ENCODE measurements around the gene PCBP1. TPM values are rescaled to one million over a fixed set of nuclear protein-coding genes. Genes with fewer than 3 reads are reported as not detected.
A peak's percentile ranks its signal among the peaks of the same experiment; 100 is the strongest.

The PCBP1 gene
- polyA plus RNA-seq, 2 of the 4 experiments (the other 2 are of a cell fraction), result 86.8 to 304 TPM

GRCh38 chr2:70043252-70043875 lies 43.9 kb upstream of the PCBP1 start:
- TF ChIP-seq FOSL2 (IDR thresholded peaks at IDR 0.05) (no peak), FOSL2 (CRISPR knock-in tag; IDR thresholded peaks at IDR 0.05) (no peak), GATA3 (IDR thresholded peaks at IDR 0.05; ENCODE audit: borderline replicate concordance) (no peak), NFE2L2 (conservative IDR thresholded peaks at IDR 0.05; ENCODE audit: low read length) (no peak), MAFK (IDR thresholded peaks at IDR 0.05; ENCODE audit: partially characterized antibody) (peak; percentile 46)
- Histone ChIP-seq H3K9me3 (no peaks in the 10 kb centered on the region), H3K27ac (no peak overlapping the region), H3K4me3 (no peak overlapping the region), H3K4me1 (no peaks in the 10 kb centered on the region), H3K4me2 (no peak overlapping the region)
- ChIA-PET POLR2A (interaction anchor here (1.5 kb wide), 1 partner anchor 129 kb away, joined by 4 read pairs; the partner anchor contains the start of gene MXD1), CTCF (interaction anchor here (0.6 to 3.3 kb wide), 8 partner anchors 8 to 319 kb away, joined by 3 to 14 read pairs (median 4); no protein-coding TSS in a partner anchor)
- ATAC-seq (no peak), FAIRE-seq (no peak), DNase-seq (ENCODE audit: low read depth in 1 of 2, low spot score in 1 of 2) (no peak)
- 91% methylated on average over 9 of the region's 9 CpGs for WGBS (ENCODE audit: missing lambda C conversion rate)

DNA sequence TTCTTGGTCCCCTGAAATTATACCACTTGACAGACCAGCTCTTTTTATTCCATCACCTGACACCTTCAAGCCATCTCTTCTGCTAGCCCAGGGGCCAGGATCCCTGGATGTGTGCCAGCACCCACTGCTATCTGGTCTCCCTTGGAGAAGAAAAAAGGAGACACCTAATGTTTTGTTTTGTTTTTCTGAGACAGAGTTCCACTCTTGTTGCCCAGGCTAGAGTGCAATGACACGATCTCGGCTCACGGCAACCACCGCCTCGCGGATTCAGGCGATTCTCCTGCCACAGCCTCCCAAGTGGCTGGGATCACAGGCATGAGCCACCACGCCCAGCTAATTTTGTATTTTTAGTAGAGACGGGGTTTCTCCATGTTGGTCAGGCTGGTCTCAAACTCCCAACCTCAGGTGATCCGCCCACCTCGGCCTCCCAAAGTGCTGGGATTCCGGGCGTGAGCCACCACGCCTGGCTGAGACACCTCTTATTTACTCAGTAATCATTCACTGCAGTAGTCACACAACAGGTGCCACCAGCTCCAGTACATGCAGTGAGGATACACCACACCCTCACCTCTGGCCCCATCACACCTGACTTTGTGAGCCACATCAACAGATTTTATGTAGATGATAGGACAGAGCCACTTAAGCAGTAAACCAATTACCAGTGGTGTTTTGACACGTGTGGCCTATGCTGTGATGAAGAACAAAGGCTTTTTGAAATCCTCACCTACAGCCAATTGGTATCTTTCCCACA lies 42.8 kb upstream of the PCBP1 start:
- no peak overlapping the region for H3K4me3 ChIP-seq
- ATAC-seq, result no peak
- no peak for FAIRE-seq
- H3K9me3 ChIP-seq, result no peaks in the 10 kb centered on the region
- CTCF ChIA-PET, result interaction anchor here (0.6 to 3.5 kb wide), 5 partner anchors 9 to 99 kb away, joined by 3 to 15 read pairs (median 4); no protein-coding TSS in a partner anchor
- H3K4me1 ChIP-seq, result no peaks in the 10 kb centered on the region
- WGBS (ENCODE audit: missing lambda C conversion rate), result 89% methylated on average over 15 of the region's 15 CpGs
- no peak overlapping the region for H3K4me2 ChIP-seq
- no peak for DNase-seq (ENCODE audit: low read depth in 1 of 2, low spot score in 1 of 2)
- POLR2A ChIA-PET, result interaction anchor here (1.5 kb wide), 1 partner anchor 130 kb away, joined by 4 read pairs; the partner anchor contains the start of gene MXD1
- no peak overlapping the region for H3K27ac ChIP-seq
- TF ChIP-seq ZFP36 (IDR thresholded peaks at IDR 0.05; ENCODE audit: borderline replicate concordance, partially characterized antibody) (no peak), RNF2 (IDR thresholded peaks at IDR 0.05; ENCODE audit: borderline replicate concordance, low read depth) (no peak), MAZ (IDR thresholded peaks at IDR 0.05; ENCODE audit: borderline replicate concordance, low read depth, low read length) (no peak), SMC3 (IDR thresholded peaks at IDR 0.05) (no peak), ATOH8 (CRISPR knock-in tag; IDR thresholded peaks at IDR 0.05; ENCODE audit: low read depth) (no peak), JUN (IDR thresholded peaks at IDR 0.05) (no peak), CBX2 (IDR thresholded peaks at IDR 0.05; ENCODE audit: borderline replicate concordance, low read depth) (no peak), FOSB (CRISPR knock-in tag; IDR thresholded peaks at IDR 0.05) (no peak), CHD2 (IDR thresholded peaks at IDR 0.05; ENCODE audit: low read length, partially characterized antibody) (no peak), POLR2AphosphoS2 (conservative IDR thresholded peaks at IDR 0.05; ENCODE audit: low read length) (no peak), CTCF (IDR thresholded peaks at IDR 0.05) (no peak), JUNB (IDR thresholded peaks at IDR 0.05) (no peak), EP300 (IDR thresholded peaks at IDR 0.05) (no peak)
- TF ChIP-seq, protein P1, sequence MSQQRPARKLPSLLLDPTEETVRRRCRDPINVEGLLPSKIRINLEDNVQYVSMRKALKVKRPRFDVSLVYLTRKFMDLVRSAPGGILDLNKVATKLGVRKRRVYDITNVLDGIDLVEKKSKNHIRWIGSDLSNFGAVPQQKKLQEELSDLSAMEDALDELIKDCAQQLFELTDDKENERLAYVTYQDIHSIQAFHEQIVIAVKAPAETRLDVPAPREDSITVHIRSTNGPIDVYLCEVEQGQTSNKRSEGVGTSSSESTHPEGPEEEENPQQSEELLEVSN (IDR thresholded peaks at IDR 0.05; ENCODE audit: borderline replicate concordance, low read depth), result no peak
- TF ChIP-seq, protein P2, sequence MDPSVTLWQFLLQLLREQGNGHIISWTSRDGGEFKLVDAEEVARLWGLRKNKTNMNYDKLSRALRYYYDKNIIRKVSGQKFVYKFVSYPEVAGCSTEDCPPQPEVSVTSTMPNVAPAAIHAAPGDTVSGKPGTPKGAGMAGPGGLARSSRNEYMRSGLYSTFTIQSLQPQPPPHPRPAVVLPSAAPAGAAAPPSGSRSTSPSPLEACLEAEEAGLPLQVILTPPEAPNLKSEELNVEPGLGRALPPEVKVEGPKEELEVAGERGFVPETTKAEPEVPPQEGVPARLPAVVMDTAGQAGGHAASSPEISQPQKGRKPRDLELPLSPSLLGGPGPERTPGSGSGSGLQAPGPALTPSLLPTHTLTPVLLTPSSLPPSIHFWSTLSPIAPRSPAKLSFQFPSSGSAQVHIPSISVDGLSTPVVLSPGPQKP (IDR thresholded peaks at IDR 0.05; ENCODE audit: low read depth, low read length), result no peak

Measured in A549 (cell line).